Karpas-422 (cell line): ENCODE data around the gene GBF1. TPM values are rescaled to one million over a fixed set of nuclear protein-coding genes. Genes with fewer than 3 reads are reported as not detected.

Experiments
- DNase-seq: peaks from one replicate; pipeline ENCODE4 v3.0.0-alpha.2; 2015
- H2AFZ ChIP-seq: fragments of 200-600 bp; sonication (generic); 2 replicates; pipeline ENCODE4 v1.6.1; 2014; ENCODE audit warnings: antibody characterized with exemption, low read length, mixed read lengths
- H3K27ac ChIP-seq: fragments of 200-600 bp; sonication (generic); 2 replicates; pipeline ENCODE4 v1.5.1; 2014; ENCODE audit warnings: mild to moderate bottlenecking, low read length, moderate library complexity
- H3K27me3 ChIP-seq: fragments of 200-600 bp; sonication (generic); 2 replicates; pipeline ENCODE4 v1.6.1; 2014; ENCODE audit warnings: low read length, mixed read lengths
- H3K36me3 ChIP-seq: fragments of 200-600 bp; sonication (generic); 2 replicates; pipeline ENCODE4 v1.6.1; 2014; ENCODE audit warnings: low read length, mixed read lengths; ENCODE audit not compliant: insufficient read depth
- H3K4me1 ChIP-seq: fragments of 200-600 bp; sonication (generic); 2 replicates; pipeline ENCODE4 v1.6.1; 2014; ENCODE audit warnings: mild to moderate bottlenecking, low read length, mixed read lengths
- H3K4me2 ChIP-seq: fragments of 200-600 bp; sonication (generic); 2 replicates; pipeline ENCODE4 v1.6.1; 2014; ENCODE audit warnings: low read length, low read depth, mild to moderate bottlenecking; ENCODE audit not compliant: poor library complexity, severe bottlenecking
- H3K4me3 ChIP-seq: fragments of 200-600 bp; sonication (generic); 2 replicates; pipeline ENCODE4 v1.5.1; 2014; ENCODE audit warnings: mild to moderate bottlenecking, antibody characterized with exemption, low read length, mixed read lengths
- H3K79me2 ChIP-seq: fragments of 200-600 bp; sonication (generic); 2 replicates; pipeline ENCODE4 v1.6.1; 2014; ENCODE audit warnings: mild to moderate bottlenecking, low read length, mixed read lengths
- H3K9ac ChIP-seq: fragments of 200-600 bp; sonication (generic); 2 replicates; pipeline ENCODE4 v1.6.0; 2014; ENCODE audit warnings: low read length
- H3K9me2 ChIP-seq: fragments of 200-600 bp; sonication (generic), shearing (Covaris generic); replicated peaks from 2 replicates; pipeline ENCODE4 v1.6.0; 2014; ENCODE audit warnings: mild to moderate bottlenecking, low read length, moderate library complexity; ENCODE audit not compliant: insufficient read depth
- H3K9me3 ChIP-seq: fragments of 300-700, 200-600 bp; sonication (generic); 2 replicates; pipeline ENCODE4 v1.6.1; 2014; ENCODE audit warnings: low read length, mixed read lengths
- H4K20me1 ChIP-seq: fragments of 200-600 bp; sonication (generic); 2 replicates; pipeline ENCODE4 v1.6.1; 2014; ENCODE audit warnings: mild to moderate bottlenecking, antibody characterized with exemption, low read length, low read depth; ENCODE audit not compliant: insufficient read depth
- total RNA-seq: library from RNA; depleted of rRNA; stranded (reverse); fragments of >200 nt; shearing (Covaris generic); gene quantifications from 2 replicates; pipeline ENCODE4 v1.2.3, GENCODE V29; 2014; ENCODE audit warnings: low replicate concordance; rRNA removed

Gene GBF1
- 7.6 and 12.5 TPM in 2 replicates for total RNA-seq

DNA sequence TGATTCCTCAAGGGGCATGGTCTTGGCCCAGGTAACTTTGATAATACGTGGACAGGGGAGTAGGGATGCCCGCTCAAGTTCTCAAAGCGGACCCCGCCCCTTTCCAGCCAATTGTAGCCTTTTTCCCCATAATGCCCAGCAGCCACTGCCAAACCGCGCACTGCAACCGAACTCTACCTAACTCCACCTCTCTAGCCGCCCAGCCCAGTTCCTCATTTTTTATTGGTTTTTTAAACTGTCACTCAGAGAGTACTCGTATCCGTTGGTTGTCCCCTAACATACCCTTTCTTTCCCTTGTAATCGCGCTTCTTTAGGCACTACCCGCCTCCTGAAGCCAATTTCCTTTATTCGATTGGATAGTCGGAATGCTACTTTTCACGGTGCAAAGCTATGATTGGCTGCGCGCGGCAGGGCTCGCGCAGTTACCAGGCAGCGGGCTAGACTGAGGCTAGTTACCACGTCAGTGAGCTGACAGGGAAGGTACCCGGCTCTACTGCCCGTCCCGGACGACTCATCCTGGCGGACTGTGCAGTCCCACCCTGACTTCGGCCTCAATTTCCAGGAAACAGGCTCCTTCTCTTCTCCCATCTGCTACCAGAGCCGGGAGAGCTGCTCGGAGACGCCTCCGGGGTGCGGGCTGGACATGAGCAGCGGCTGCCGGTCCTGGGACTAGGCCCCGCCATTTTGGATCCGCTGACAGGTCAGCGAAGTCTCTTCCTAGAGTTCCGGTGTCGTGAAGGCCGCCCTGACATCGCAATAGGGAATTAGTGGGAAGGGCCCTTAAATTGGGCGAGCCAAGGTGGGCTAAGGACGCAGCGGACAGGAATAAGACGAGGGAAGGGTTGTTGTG is at the start of gene GBF1:
TSS of gene GBF1 (plus strand) at position 451 of the 850 bp plus-strand sequence. CDS start 13,407 bp downstream, outside the sequence.
- H3K9me2 ChIP-seq = no peaks in the 10 kb centered on the region
- peak; percentile 98 for DNase-seq
- peaks cover 9% of the 10 kb centered on the region; the same call in 1 of the 2 replicates for H4K20me1 ChIP-seq
- H3K4me3 ChIP-seq = peak within 1 kb of the TSS; percentile 84
- peaks cover 48% of the 10 kb centered on the region for H3K79me2 ChIP-seq
- H3K4me2 ChIP-seq = peak within 1 kb of the TSS; percentile 84
- H3K36me3 ChIP-seq = peaks cover 4% of the 10 kb centered on the region; the same call in 1 of the 2 replicates
- H3K27me3 ChIP-seq = no peaks in the 10 kb centered on the region
- peak within 1 kb of the TSS; percentile 77 for H3K9ac ChIP-seq
- peak within 1 kb of the TSS; percentile 27; the same call in 1 of the 2 replicates for H3K27ac ChIP-seq
- H3K9me3 ChIP-seq = no peaks in the 10 kb centered on the region
- peak within 1 kb of the TSS; percentile 82 for H2AFZ ChIP-seq
- peaks cover 30% of the 10 kb centered on the region for H3K4me1 ChIP-seq

DNA sequence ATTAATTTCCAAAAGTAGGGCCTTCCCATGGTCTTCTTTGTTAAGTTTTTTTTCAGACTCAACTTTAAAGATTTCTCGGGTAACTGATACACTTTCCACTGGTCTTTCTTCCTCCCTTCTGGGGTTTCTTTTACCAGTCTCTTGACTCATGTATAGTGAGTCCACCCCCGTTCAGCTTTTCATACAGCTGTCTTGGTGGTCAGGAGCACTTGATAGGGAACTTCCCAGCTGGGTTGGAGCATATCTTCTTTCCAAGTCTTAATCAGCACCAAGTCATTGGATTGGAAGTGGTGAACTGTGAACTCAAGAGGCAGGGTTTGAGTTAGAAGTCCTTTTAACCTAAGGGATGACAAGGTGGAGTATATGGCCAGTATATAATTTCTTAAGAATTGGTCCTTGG is 48.4 kb upstream of the GBF1 start:
- H3K4me2 ChIP-seq = no peak overlapping the region
- DNase-seq = no peak
- no peak overlapping the region for H3K4me3 ChIP-seq
- no peak overlapping the region for H2AFZ ChIP-seq
- H3K36me3 ChIP-seq = no peaks in the 10 kb centered on the region
- no peaks in the 10 kb centered on the region for H3K79me2 ChIP-seq
- H3K9ac ChIP-seq = no peak overlapping the region
- no peak overlapping the region for H3K27ac ChIP-seq
- H3K4me1 ChIP-seq = peaks cover 7% of the 10 kb centered on the region
- no peaks in the 10 kb centered on the region for H3K27me3 ChIP-seq
- H4K20me1 ChIP-seq = no peaks in the 10 kb centered on the region
- no peaks in the 10 kb centered on the region for H3K9me3 ChIP-seq
- no peaks in the 10 kb centered on the region for H3K9me2 ChIP-seq

DNA sequence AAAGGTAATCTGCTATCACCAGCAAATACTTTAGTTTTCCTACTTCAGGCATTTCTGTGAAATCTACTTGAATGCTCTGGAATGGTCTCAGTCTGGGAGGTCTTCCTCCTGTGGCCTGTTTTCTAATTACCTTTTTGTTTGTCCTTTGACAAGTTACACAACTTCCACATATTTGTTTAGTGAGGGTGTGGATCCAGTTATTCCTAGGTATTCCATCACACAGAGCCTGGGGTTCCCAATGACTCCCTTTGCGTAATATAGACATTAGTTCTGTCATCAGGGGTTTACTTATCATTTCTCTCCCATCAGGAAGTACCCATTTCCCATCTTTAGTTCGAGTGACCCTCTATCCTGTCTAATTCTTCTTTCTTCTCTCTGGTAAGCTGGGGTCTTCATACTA is 47.3 kb upstream of the GBF1 start:
- Histone ChIP-seq H3K4me3 (no peak overlapping the region), H3K27me3 (no peaks in the 10 kb centered on the region), H2AFZ (no peak overlapping the region), H3K9ac (no peak overlapping the region), H4K20me1 (no peaks in the 10 kb centered on the region), H3K27ac (no peak overlapping the region), H3K4me1 (peaks cover 7% of the 10 kb centered on the region), H3K4me2 (no peak overlapping the region), H3K9me2 (no peaks in the 10 kb centered on the region), H3K79me2 (no peaks in the 10 kb centered on the region), H3K36me3 (no peaks in the 10 kb centered on the region), H3K9me3 (no peaks in the 10 kb centered on the region)
- no peak for DNase-seq

DNA sequence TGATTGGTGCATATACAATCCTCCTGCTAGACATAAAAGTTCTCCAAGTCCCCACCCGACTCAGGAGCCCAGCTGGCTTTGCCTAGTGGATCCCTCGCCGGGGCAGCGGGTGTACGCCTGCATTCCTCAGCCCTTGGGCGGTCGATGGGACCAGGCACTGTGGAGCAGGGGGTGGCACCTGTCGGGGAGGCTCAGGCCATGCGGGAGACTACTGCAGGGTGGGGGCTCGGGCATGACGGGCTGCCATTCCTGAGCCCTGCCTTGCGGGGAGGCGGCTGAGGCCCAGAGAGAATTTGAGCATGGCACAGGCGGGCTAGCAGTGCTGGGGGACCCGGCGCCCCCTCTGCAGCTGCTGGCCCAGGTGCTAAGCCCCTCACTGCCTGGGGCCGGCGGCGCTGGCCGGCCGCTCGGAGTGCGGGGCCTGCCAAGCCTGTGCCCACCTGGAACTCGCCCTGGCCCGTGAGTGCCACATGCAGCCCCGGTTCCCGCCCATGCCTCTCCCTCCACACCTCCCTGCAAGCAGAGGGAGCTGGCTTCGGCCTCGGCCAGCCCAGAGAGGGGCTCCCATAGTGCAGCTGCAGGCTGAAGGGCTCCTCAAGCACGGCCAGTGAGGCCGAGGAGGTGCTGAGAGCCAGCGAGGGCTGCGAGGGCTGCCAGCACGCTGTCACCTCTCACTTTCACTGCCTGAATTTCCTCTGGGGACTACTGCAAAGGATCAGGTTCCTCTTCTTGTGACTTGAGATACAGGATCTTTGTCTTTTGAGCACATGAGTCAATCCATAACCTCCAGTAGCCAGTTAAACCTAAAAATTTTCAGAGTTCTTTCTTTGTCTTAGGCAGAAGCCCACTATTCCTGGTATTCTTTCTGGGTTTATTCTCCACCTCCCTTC is 44.3 kb upstream of the GBF1 start:
- H4K20me1 ChIP-seq = no peaks in the 10 kb centered on the region
- no peaks in the 10 kb centered on the region for H3K36me3 ChIP-seq
- DNase-seq = peak; percentile 70
- H2AFZ ChIP-seq = no peak overlapping the region
- H3K9ac ChIP-seq = no peak overlapping the region
- peaks cover 7% of the 10 kb centered on the region for H3K4me1 ChIP-seq
- H3K9me3 ChIP-seq = no peaks in the 10 kb centered on the region
- no peak overlapping the region for H3K27ac ChIP-seq
- H3K79me2 ChIP-seq = no peaks in the 10 kb centered on the region
- H3K9me2 ChIP-seq = no peaks in the 10 kb centered on the region
- no peak overlapping the region for H3K4me2 ChIP-seq
- H3K4me3 ChIP-seq = no peak overlapping the region
- no peaks in the 10 kb centered on the region for H3K27me3 ChIP-seq

DNA sequence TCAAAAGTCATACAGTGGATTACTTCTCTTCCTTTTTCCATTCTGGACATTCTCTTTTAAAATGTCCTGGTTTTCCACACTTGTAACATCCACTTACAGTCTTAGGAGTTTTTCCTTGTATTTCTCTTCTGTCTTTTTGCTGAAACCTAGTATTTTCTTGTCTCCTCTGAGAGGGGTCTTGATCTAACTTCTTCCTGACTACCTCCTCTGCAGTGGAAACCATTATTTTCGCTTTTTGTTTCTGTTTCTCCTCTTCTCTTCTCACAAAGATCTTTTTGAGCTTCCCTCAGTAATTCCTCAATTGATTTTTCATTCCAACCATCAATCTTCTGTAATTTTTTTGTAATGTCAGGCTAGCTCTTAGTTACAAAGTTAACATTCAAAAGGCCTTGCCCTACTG is 42.9 kb upstream of the GBF1 start:
- no peak for DNase-seq
- no peaks in the 10 kb centered on the region for H4K20me1 ChIP-seq
- H3K9me2 ChIP-seq = no peaks in the 10 kb centered on the region
- no peak overlapping the region for H3K9ac ChIP-seq
- H3K36me3 ChIP-seq = no peaks in the 10 kb centered on the region
- H3K4me2 ChIP-seq = no peak overlapping the region
- no peaks in the 10 kb centered on the region for H3K27me3 ChIP-seq
- peaks cover 7% of the 10 kb centered on the region for H3K4me1 ChIP-seq
- no peaks in the 10 kb centered on the region for H3K79me2 ChIP-seq
- no peak overlapping the region for H2AFZ ChIP-seq
- no peaks in the 10 kb centered on the region for H3K9me3 ChIP-seq
- no peak overlapping the region for H3K4me3 ChIP-seq
- H3K27ac ChIP-seq = no peak overlapping the region

DNA sequence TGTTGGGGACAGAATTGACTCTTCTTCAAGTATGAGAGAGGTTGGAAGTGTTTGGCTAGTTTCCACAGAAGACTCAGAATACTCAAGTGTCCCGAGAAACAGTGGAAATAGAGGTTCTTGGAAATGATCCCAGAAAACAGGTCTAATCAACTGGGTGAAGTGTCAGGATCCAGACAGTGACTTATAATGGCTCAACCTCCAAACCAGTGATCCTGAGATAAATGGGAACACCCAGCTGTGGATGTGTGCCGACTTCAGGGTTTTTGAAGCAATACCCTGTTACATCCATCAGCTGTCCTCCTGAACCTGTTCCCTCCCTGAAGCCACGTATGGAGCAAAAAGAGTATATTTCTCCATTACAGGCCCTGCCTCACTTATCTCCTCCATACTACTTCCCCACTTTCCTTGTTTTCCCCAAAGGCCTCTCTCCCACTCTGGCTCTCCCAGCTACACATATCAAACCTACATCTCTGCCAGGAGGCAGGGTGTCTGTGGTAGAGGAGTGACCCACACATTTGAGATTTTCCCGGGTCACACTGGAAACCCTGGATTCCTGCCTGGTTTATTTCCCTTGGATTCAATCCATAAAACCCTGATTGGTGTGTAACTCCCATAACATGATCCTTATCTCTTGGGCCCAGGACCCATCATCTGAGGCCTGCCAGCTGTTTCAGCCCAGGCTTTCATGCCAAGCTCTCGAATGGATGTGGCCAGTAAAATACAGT is 36.9 kb upstream of the GBF1 start:
- Histone ChIP-seq H3K9ac (no peak overlapping the region), H3K27ac (no peak overlapping the region), H3K36me3 (no peaks in the 10 kb centered on the region), H3K27me3 (no peaks in the 10 kb centered on the region), H2AFZ (no peak overlapping the region), H3K4me3 (no peak overlapping the region), H3K9me3 (no peaks in the 10 kb centered on the region), H3K4me2 (no peak overlapping the region), H3K79me2 (no peaks in the 10 kb centered on the region), H3K4me1 (peaks cover 4% of the 10 kb centered on the region), H4K20me1 (no peaks in the 10 kb centered on the region), H3K9me2 (no peaks in the 10 kb centered on the region)
- no peak for DNase-seq

DNA sequence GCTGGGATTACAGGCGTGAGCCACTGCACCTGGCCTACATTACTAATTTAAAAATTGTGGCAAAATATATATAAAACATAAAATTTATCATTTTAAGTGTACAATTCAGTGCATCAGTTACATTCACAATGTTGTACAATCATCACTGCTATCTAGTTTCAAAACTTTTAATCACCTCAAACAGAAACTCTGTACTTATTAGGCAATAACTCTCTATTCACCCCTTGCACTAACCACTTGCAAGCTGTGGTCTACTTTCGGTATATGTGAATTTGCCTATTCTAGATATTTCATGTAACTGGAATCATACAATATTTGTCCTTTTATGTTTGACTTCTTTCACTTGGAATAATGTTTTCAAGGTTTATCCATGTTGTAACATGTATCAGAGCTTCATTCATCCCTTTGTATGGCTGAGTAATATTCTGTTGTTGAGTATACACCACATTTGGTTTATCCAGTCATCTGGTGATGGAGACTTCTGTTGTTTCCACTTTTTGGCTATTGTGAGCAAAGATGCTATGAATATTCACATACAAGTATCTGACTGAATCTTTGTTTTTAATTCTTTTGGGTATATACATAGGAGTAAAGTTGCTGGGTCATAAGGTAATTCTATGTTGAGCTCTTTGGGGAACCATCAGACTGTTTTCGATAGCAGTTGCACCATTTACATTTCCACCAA is 33.6 kb upstream of the GBF1 start:
- Histone ChIP-seq H3K36me3 (no peaks in the 10 kb centered on the region), H3K9me3 (no peaks in the 10 kb centered on the region), H4K20me1 (no peaks in the 10 kb centered on the region), H3K4me3 (no peak overlapping the region), H3K27me3 (no peaks in the 10 kb centered on the region), H3K27ac (no peak overlapping the region), H2AFZ (no peak overlapping the region), H3K9me2 (no peaks in the 10 kb centered on the region), H3K4me2 (no peak overlapping the region), H3K4me1 (peaks cover 6% of the 10 kb centered on the region), H3K9ac (no peak overlapping the region), H3K79me2 (no peaks in the 10 kb centered on the region)
- DNase-seq = no peak
